Esophagus muscularis mucosa (tissue), 4 donors: ENCODE data around the gene CCDC77. TPM values are rescaled to one million over a fixed set of nuclear protein-coding genes. Genes with fewer than 3 reads are reported as not detected.

Experiments used
- DNase-seq: peaks from one replicate; pipeline ENCODE4 v3.0.0-alpha.2; 2017; ENCODE audit errors: extremely low spot score
- H3K27ac ChIP-seq, 4 donors: fragments of 200-600 bp; sonication (generic); replicated peaks in 1 of 4; 1 replicate in 3 of 4; 2 replicates in 1 of 4; pipeline ENCODE4 v1.5.1; 2016 to 2019; ENCODE audit warnings: mild to moderate bottlenecking in 1 of 4
- H3K27me3 ChIP-seq, 4 donors: fragments of 200-600 bp; sonication (generic); one replicate each; pipeline versions ENCODE4 v1.5.1 to v1.6.0; 2016 to 2019
- H3K36me3 ChIP-seq, 4 donors: fragments of 200-600 bp; sonication (generic); one replicate each; pipeline ENCODE4 v1.5.1; 2016 to 2019
- H3K4me1 ChIP-seq, 4 donors: fragments of 200-600 bp; sonication (generic); one replicate each; pipeline ENCODE4 v1.5.1; 2016 to 2019
- H3K4me3 ChIP-seq, 4 donors: fragments of 200-600 bp; sonication (generic); 1 replicate in 2 of 4; 2 replicates in 2 of 4; pipeline ENCODE4 v1.5.1; 2016 to 2019; ENCODE audit warnings: mild to moderate bottlenecking in 4 of 4, moderate library complexity in 1 of 4
- H3K9me3 ChIP-seq, 4 donors: fragments of 200-600 bp; sonication (generic); 1 replicate in 3 of 4; 2 replicates in 1 of 4; pipeline ENCODE4 v1.5.1; 2016 to 2019
- EP300 ChIP-seq: sonication (generic); formaldehyde crosslinking; IDR thresholded peaks from one replicate; pipeline ENCODE4 v1.6.1; 2017; ENCODE audit warnings: antibody characterized with exemption
- POLR2A ChIP-seq: fragments of 450-650 bp; IDR thresholded peaks from one replicate; pipeline ENCODE4 v1.6.1; 2017; ENCODE audit warnings: antibody characterized with exemption, moderate library complexity, mild to moderate bottlenecking, low read depth
- POLR2AphosphoS5 ChIP-seq, 2 donors: sonication (generic); formaldehyde crosslinking; IDR thresholded peaks; one replicate each; pipeline ENCODE4 v1.6.1; 2017; ENCODE audit warnings: antibody characterized with exemption in 2 of 2
- WGBS: methylation state at CpG from one replicate; pipeline ENCODE4 v1.1.5; 2018; 5-methylcytosine and 5-hydroxymethylcytosine counted together
- intact Hi-C: fragments of 100-400 bp; cut with DNase I; formaldehyde crosslinking; loops from one replicate; pipeline ENCODE4 v1.15.1; 2023
- total RNA-seq, 4 donors: library from RNA; depleted of rRNA; stranded (reverse); fragments of >200 nt; gene quantifications; one replicate each; pipeline versions ENCODE4 v1.1.0 to v1.2.1, GENCODE V29; 2016
- TF ChIP-seq, protein P1 (sequence below), 3 experiments: fragments of 200-600 bp in 2 of 3; fragments of 450-650 bp in 1 of 3; sonication (generic) in 2 of 3; IDR thresholded peaks; one replicate each; pipeline ENCODE4 v1.5.1; 2017 to 2019; ENCODE audit warnings: antibody characterized with exemption in 3 of 3, mild to moderate bottlenecking in 2 of 3, moderate library complexity in 1 of 3

Gene CCDC77
- total RNA-seq, 4 donors from 2014 or later = 3.8 to 7.1 (median 5.0) TPM

DNA sequence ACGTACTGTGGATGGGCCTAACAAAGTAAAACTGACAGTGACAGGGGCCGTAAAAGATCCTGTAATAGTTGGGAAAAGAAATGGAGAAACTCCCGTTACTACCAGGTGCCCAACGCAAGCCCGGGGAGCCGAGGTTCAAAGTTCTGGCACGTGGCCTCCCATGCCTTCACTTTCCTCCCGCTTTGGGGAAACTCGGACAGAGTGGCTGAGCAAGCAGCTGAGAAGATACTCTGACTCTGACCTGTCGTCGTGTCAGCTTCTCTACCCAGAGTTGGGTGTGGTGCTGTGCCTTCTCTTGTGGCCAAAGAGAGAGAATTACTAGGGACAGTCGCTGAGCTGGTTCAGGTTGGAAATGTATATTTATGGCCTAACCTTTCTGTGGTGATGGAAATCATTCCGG is 60.0 kb downstream of the CCDC77 start:
- Histone ChIP-seq H3K27ac (no peak overlapping the region), H3K9me3 (no peaks in the 10 kb centered on the region)
- intact Hi-C loops = no loop called here

GRCh38 chr12:462936-463705 is 61.7 kb downstream of the CCDC77 start:
- Histone ChIP-seq H3K4me1 (peaks cover 9 to 21% (median 21%) of the 10 kb centered on the region in 4 donors), H3K27ac (no peak overlapping the region), H3K36me3 (no peaks in the 10 kb centered on the region), H3K27me3 (peaks cover 0 to 49% (median 8%) of the 10 kb centered on the region in 4 donors), H3K9me3 (no peaks in the 10 kb centered on the region), H3K4me3 (no peak overlapping the region)
- 72% methylated on average over 6 of the region's 6 CpGs for WGBS
- TF ChIP-seq, protein P1, sequence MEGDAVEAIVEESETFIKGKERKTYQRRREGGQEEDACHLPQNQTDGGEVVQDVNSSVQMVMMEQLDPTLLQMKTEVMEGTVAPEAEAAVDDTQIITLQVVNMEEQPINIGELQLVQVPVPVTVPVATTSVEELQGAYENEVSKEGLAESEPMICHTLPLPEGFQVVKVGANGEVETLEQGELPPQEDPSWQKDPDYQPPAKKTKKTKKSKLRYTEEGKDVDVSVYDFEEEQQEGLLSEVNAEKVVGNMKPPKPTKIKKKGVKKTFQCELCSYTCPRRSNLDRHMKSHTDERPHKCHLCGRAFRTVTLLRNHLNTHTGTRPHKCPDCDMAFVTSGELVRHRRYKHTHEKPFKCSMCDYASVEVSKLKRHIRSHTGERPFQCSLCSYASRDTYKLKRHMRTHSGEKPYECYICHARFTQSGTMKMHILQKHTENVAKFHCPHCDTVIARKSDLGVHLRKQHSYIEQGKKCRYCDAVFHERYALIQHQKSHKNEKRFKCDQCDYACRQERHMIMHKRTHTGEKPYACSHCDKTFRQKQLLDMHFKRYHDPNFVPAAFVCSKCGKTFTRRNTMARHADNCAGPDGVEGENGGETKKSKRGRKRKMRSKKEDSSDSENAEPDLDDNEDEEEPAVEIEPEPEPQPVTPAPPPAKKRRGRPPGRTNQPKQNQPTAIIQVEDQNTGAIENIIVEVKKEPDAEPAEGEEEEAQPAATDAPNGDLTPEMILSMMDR (IDR thresholded peaks at IDR 0.05) = no peak
- no peak for TF ChIP-seq EP300
- TF ChIP-seq POLR2AphosphoS5 (IDR thresholded peaks at IDR 0.05) = no peak
- no peak for TF ChIP-seq POLR2A
- DNase-seq = no peak
- intact Hi-C loops = no loop called here

More for the DNA sequence above, 60.0 kb downstream of the CCDC77 start:
- no peak for DNase-seq
- TF ChIP-seq POLR2A (no peak), EP300 (no peak), POLR2AphosphoS5 (IDR thresholded peaks at IDR 0.05) (no peak)
- TF ChIP-seq, protein P1 (IDR thresholded peaks at IDR 0.05) = no peak
- Histone ChIP-seq H3K4me1 (peaks cover 9 to 21% (median 21%) of the 10 kb centered on the region in 4 donors), H3K4me3 (no peak overlapping the region), H3K27me3 (peaks cover 0 to 57% (median 8%) of the 10 kb centered on the region in 4 donors), H3K36me3 (no peaks in the 10 kb centered on the region)
- 86% methylated on average over 13 of the region's 13 CpGs for WGBS

GRCh38 chr12:464484-465267 is 63.2 kb downstream of the CCDC77 start:
- Histone ChIP-seq H3K9me3 (no peaks in the 10 kb centered on the region), H3K36me3 (no peaks in the 10 kb centered on the region), H3K27ac (no peak overlapping the region), H3K4me1 (peaks cover 4 to 15% (median 13%) of the 10 kb centered on the region in 4 donors), H3K27me3 (peaks cover 0 to 33% (median 5%) of the 10 kb centered on the region in 4 donors), H3K4me3 (no peak overlapping the region)
- TF ChIP-seq POLR2AphosphoS5 (IDR thresholded peaks at IDR 0.05) (no peak), POLR2A (no peak), EP300 (no peak)
- TF ChIP-seq, protein P1 (IDR thresholded peaks at IDR 0.05) = no peak
- 66% methylated on average over 15 of the region's 16 CpGs for WGBS
- no peak for DNase-seq
- intact Hi-C loops = no loop called here

DNA sequence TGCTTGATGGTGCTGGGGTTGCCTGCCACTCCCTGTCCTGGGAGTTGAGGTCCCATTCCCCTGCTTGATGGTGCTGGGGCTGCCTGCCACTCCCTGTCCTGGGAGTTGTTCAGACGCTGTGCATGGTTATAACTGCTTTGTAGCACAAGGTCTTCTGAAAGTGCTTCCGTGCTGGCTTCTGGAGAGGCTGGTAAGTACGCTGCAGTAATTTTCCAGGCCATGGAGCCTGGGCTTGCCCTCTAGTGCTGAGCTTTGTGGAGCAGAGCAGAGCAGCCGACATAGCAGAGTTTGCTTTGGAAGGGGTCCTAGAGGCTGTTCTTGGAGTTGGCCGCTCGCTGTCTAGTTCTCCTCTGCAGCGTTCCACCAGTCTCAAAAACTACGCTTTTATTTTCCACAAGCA is 64.6 kb downstream of the CCDC77 start:
- no peak for DNase-seq
- H3K9me3 ChIP-seq = no peaks in the 10 kb centered on the region
- no peaks in the 10 kb centered on the region for H3K36me3 ChIP-seq
- WGBS = 79% methylated on average over 8 of the region's 8 CpGs
- H3K4me3 ChIP-seq = no peak overlapping the region
- no peak for TF ChIP-seq POLR2A
- H3K27ac ChIP-seq = no peak overlapping the region
- intact Hi-C loops = no loop called here
- H3K4me1 ChIP-seq = peaks cover 0 to 2% (median under 1%) of the 10 kb centered on the region in 4 donors
- H3K27me3 ChIP-seq = peaks cover 0 to 31% (median 0%) of the 10 kb centered on the region in 4 donors

DNA sequence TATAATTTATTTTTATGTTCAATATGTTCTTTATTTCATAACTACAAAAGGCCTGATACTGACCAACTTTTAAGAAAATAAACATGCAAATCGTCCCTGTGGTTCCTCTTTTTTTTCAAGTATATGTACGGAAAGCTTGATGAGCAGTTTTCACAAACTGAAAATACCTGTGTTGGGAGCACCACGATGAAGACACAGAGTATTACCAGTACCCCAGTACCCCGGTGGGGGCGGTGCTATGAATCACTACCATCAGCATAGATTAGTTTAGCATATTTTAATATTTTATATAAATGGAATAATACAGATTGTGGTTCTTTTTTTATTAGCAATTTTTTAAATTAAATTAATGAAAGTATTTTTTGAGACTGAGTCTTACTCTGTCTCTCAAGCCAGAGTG is 65.3 kb downstream of the CCDC77 start:
- TF ChIP-seq POLR2AphosphoS5 (IDR thresholded peaks at IDR 0.05) (no peak), POLR2A (no peak), EP300 (no peak)
- TF ChIP-seq, protein P1 (IDR thresholded peaks at IDR 0.05) = no peak
- H3K9me3 ChIP-seq = no peaks in the 10 kb centered on the region
- DNase-seq = no peak
- H3K36me3 ChIP-seq = no peaks in the 10 kb centered on the region
- no peaks in the 10 kb centered on the region for H3K4me1 ChIP-seq
- intact Hi-C loops = no loop called here
- H3K27me3 ChIP-seq = peaks cover 0 to 27% (median 0%) of the 10 kb centered on the region in 4 donors
- H3K27ac ChIP-seq = no peak overlapping the region
- H3K4me3 ChIP-seq = no peak overlapping the region
- 80% methylated on average over 5 of the region's 5 CpGs for WGBS
